HG02970 (cell line): Measurements from ENCODE around the gene ARHGAP26.

ENCODE experiments used
- ATAC-seq: cut with Tn5 transposase; IDR thresholded peaks from one replicate; pipeline ENCODE4 v1.9.1; 2021; ENCODE audit warnings: mild to moderate bottlenecking, moderate library complexity, moderate number of reproducible peaks; ENCODE audit not compliant: unreplicated experiment, low FRiP score

Gene ARHGAP26

DNA sequence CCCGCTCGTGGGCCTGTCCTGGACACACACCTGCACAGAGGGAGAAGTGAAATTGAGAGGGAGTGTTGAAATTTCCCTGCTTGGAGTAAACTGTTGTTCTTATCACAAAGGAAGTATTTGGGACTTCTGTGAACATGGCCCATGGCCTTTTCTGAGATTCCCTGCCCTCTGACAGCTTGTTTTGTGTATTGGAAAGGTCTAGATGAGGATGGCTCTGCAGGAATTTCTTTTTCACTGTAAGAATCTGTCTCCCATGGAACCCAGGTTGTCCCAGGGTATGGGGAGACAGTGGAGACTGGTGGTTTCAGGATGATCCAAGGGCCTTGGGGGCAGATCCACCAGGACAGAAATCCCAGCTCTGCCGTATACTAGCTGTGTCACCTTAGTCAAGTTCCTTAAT, 121.8 kb downstream of the ARHGAP26 start:
- no peak for ATAC-seq

- no peak for ATAC-seq
Measured at GRCh38 chr5:142894315-142894714, 124.1 kb downstream of the ARHGAP26 start.

- ATAC-seq = no peak
Measured at GRCh38 chr5:142894749-142895148, 124.6 kb downstream of the ARHGAP26 start.

DNA sequence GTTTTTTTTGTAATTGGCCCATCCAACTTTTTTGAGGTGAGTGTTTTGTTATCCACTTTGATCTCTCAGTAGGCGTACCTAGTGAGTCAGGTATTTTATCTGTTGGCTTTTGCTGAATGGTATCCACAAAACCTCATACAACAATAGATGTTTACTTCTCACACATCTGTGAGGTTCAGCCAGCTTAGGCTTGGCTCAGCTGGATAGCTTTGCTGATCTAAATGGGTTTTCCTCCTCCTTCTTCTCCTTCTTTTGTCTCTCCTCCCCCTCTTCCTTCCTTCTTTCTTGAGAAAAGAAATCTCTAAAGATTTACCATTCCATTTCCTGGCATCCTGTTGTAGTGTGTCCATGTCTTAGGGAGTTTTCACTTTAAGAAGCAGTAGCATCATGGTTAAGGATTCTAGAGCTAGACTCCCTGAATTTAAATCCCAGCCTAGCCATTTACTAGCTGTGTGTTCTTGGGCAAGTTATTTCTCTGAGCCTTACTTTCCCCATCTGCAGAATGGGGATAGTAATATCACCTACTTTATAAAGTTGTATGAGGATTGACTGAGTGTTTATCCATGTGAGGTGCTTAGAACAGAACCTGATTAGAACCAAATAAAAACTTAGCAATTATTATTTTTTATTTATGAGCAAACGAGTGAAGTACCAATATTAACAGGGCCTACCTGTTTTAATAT, 126.3 kb downstream of the ARHGAP26 start:
- no peak for ATAC-seq

- no peak for ATAC-seq
Measured at GRCh38 chr5:142897328-142897727, 127.2 kb downstream of the ARHGAP26 start.

DNA sequence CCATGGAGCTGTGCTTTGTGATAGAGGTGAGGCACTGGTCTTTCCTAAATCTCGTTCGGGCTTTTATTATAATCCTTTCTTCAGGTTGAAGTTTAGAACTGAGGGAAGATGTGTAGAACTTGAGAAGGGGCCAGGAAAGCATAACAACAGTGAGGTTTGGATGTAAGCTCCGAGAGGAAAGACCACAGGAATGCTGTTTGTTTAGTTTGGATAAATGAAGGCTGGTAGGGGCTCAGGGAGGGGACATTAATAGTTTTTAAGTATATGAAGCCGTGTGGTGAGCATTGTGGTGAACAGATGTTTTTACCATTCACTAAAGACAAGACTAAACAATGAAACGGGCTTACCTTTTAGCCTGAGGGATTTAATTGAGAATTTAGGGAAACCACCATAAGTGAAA, 130.8 kb downstream of the ARHGAP26 start:
- ATAC-seq = no peak

GRCh38 chr5:142901476-142902185, 131.5 kb downstream of the ARHGAP26 start:
- no peak for ATAC-seq

- no peak for ATAC-seq
Measured at GRCh38 chr5:142902186-142902965, 132.2 kb downstream of the ARHGAP26 start.

GRCh38 chr5:142904416-142904815, 134.2 kb downstream of the ARHGAP26 start:
- ATAC-seq = no peak

DNA sequence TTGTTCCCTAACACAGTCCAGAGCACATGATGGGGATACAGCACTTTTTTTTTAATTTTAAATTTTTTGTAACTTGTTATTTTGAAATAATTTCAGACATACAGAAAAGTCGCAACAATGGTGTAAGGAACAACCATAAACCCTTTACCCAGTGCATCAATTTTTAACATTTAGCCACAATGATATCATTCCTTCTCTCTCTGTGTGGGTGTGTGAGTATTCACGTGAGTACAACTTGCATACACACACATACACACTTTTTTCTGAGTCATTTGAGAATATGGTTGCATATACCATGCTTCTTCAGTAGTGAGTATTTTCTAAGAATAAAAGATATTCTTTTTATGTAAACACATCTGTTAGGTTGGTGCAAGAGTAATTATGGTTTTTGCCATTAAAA, 135.2 kb downstream of the ARHGAP26 start:
- ATAC-seq = no peak

DNA sequence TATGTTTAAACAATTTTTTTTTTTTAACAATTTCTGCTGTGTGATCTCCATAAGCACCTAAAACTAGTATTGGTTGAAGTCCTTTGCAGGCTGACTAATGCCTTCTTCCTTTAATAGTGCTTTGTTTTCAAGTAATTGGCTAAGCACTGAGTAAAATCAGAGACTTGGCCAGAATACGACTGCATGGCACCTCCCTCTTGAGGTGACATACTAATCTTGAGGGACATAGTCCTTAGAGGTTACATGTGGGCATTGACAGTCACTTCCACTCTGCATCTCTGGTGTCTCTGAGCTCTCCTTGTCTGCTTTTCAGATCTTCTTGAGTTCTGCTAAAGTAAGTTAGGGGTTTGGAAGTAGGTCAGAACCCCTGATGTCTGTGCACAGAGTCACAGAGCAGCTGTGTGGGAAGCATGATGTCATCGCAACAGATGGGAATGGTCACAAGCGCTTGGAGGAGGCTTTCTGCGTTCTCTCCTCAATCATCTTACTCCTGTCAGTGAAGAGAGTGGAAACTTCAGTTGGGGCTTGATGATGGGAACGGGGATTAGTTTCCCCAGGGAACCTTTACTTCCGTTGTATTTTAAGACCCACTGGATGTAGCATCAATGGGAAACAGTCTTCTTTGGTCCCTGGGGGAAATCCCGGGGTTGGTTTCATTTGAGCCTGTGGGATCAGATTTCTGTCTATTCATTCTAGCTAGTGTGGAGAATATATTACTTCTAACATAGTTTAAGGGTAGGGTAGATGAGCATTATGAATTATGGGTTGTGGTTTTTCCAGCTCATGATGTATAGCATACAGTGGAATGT, 136.9 kb downstream of the ARHGAP26 start:
- ATAC-seq = no peak

- no peak for ATAC-seq
Measured at GRCh38 chr5:142908659-142909058, 138.5 kb downstream of the ARHGAP26 start.

DNA sequence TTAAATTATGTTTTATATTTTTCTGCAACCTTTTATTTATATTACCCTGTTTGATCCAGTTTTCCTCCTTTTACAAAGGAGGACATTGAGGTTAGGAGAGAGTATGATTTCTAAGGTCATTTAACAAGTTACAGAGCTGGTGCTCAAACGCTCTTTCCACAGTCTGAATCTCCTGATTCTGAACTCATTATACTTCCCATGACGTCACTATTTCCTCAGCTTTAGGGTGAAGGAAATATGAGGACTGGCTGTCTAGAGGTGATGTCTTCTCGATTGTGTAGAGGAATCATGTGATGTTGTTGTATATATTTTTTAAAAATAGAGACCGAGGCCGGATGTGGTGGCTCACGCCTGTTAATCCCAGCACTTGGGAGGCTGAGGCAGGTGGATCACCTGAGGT, 140.0 kb downstream of the ARHGAP26 start:
- ATAC-seq = no peak

GRCh38 chr5:142911170-142911569, 141.0 kb downstream of the ARHGAP26 start:
- ATAC-seq = no peak

DNA sequence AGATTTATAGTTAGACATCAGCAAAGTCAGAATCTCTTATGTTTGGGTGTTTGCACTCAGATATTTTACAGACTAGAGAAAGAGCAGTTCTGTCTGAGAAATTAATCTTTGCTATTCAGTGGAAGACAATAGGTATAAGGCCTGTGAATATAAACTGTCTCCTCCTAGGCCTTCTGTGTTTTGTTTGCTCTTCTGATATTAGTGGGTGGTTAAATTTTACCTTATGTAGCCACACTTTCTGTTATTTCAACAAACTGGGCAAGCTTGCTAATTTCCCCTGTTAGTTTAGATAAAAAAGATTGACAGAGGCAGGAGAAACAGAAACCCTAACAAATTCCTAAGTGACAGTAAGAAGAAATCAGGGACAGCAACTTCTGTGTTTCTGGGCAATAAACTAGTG, 141.6 kb downstream of the ARHGAP26 start:
- no peak for ATAC-seq

DNA sequence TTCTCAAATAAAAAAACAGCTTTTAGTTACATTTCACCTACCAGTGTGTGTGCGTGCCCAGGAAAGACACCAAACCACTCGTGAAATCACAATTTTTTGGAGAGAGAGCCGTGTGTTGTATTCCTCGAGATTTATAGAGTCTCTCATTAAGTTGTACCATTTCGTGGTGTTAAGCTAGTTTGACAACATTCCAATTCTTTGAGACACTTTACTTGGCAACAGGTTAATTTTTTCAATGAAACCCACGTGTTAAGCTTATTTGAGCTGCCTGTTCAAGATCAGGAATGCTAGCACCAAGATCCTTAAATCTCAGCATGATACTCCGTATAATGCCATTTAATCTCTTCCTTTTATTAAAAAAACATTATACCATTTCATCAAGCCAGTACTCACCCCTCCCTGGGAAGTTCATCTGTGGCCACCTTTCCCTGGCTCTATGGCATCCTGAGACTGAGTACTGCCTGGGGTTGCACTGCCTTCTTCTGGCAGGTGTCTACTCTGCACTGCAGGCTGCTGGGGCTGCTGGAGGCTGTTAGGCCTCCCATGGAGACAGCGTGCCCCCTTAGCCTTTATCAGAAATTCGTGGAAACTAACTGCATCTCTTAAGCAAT, 143.7 kb downstream of the ARHGAP26 start:
- no peak for ATAC-seq

- ATAC-seq = no peak
Measured at GRCh38 chr5:142915038-142915437, 144.9 kb downstream of the ARHGAP26 start.

DNA sequence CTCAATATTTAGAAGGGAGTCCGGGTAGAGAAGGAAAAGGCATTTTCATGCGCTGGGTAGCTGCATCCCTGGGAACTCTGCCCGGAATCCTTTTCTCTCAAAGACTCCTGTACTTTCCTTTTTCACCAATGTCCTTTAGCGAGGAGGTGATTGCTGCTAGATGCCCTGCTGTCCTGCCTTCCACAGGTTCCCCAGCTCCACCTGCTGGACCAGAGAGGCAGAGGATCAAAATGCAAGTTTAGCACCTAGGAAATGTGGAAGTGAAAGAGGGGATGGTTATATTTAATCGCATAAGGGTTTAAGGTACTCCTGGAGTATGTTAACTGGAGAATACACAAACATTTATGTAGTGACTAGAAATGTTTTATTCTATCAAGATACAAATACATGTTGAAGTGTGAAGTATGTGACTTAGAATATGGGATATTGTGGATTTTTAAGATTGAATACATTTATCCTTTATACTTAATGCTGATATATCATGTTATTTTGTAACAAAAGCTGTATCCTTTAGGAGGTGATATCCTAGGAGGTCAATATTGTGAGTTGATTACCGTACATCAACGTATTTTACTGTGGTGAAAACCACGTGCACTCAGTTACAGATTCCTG, 145.7 kb downstream of the ARHGAP26 start:
- ATAC-seq = no peak

GRCh38 chr5:142918959-142919635, 148.9 kb downstream of the ARHGAP26 start:
- ATAC-seq = no peak
